ENCODE measurements around the gene ZFYVE21. TPM values are rescaled to one million over a fixed set of nuclear protein-coding genes. Genes with fewer than 3 reads are reported as not detected.
A peak's percentile ranks its signal among the peaks of the same experiment; 100 is the strongest.

Gene ZFYVE21
- total RNA-seq, 5 donors from 2014 or later (not counting 1 experiment from before 2014, with no cell fraction given): 8.8 to 22.8 (median 22.1) TPM

GRCh38 chr14:103712633-103713247, 2.9 kb upstream of the ZFYVE21 start:
- no peak for ATAC-seq (replicated peaks in 1 of 4)
- Histone ChIP-seq H3K27ac (ENCODE audit: low read length) (no peak overlapping the region), H3K27me3 (replicated peaks in 1 of 2; ENCODE audit: control insufficient read depth in 2 of 2, extremely low read depth in 1 of 2, insufficient read depth in 2 of 2, low read length in 1 of 2) (no peaks in the 10 kb centered on the region), H3K36me3 (ENCODE audit: control insufficient read depth in 2 of 2, extremely low read depth in 1 of 2, insufficient read depth in 1 of 2, low read length in 1 of 2) (peaks cover 5% of the 10 kb centered on the region in 2 donors), H3K4me1 (ENCODE audit: control insufficient read depth in 1 of 2, extremely low read depth in 1 of 2, insufficient read depth in 2 of 2, low read length in 2 of 2) (peaks cover 5 to 38% of the 10 kb centered on the region in 2 experiments), H3K9me3 (no peaks in the 10 kb centered on the region), H3K4me3 (ENCODE audit: control insufficient read depth in 1 of 2, extremely low read depth in 1 of 2, low read length in 1 of 2) (no peak overlapping the region)
- WGBS (ENCODE audit: insufficient coverage): 95% methylated on average over 23 of the region's 24 CpGs
- DNase-seq: no peak
- Mint-ChIP-seq H3K36me3 (no peaks in the 10 kb centered on the region), H3K27me3 (no peaks in the 10 kb centered on the region), H3K4me3 (peak overlapping the region in 1 of 3 donors; percentile 7), H3K27ac (no peak overlapping the region), H3K9me3 (no peaks in the 10 kb centered on the region), H3K4me1 (peaks cover 25 to 46% (median 32%) of the 10 kb centered on the region in 3 donors)
- ChIA-PET CTCF (no interaction called here), POLR2A (no interaction called here)

- Histone ChIP-seq H3K27ac (ENCODE audit: low read length) (no peak overlapping the region), H3K4me3 (ENCODE audit: control insufficient read depth in 1 of 2, extremely low read depth in 1 of 2, low read length in 1 of 2) (no peak overlapping the region), H3K27me3 (replicated peaks in 1 of 2; ENCODE audit: control insufficient read depth in 2 of 2, extremely low read depth in 1 of 2, insufficient read depth in 2 of 2, low read length in 1 of 2) (no peaks in the 10 kb centered on the region), H3K4me1 (ENCODE audit: control insufficient read depth in 1 of 2, extremely low read depth in 1 of 2, insufficient read depth in 2 of 2, low read length in 2 of 2) (peaks cover 5 to 38% of the 10 kb centered on the region in 2 experiments), H3K9me3 (no peaks in the 10 kb centered on the region), H3K36me3 (ENCODE audit: control insufficient read depth in 2 of 2, extremely low read depth in 1 of 2, insufficient read depth in 1 of 2, low read length in 1 of 2) (peaks cover 0 to 5% of the 10 kb centered on the region in 2 donors)
- Mint-ChIP-seq H3K27ac (no peak overlapping the region), H3K4me1 (peaks cover 32 to 53% (median 40%) of the 10 kb centered on the region in 3 donors), H3K4me3 (peak overlapping the region; percentile 65 to 90 (median 70)), H3K9me3 (no peaks in the 10 kb centered on the region), H3K27me3 (no peaks in the 10 kb centered on the region), H3K36me3 (no peaks in the 10 kb centered on the region)
- POLR2A ChIA-PET: no interaction called here
- no peak for ATAC-seq (replicated peaks in 1 of 4)
- CTCF ChIA-PET: interaction anchor here in 1 of 2 donors (0.6 kb wide), 1 partner anchor 142 kb away, joined by 3 read pairs; no protein-coding TSS in a partner anchor
- no peak for DNase-seq
- WGBS (ENCODE audit: insufficient coverage): 94% methylated on average over 18 of the region's 18 CpGs
These were observed 2.1 kb upstream of the ZFYVE21 start for GRCh38 chr14:103713304-103714062.

- H3K27ac Mint-ChIP-seq: no peak overlapping the region
- CTCF ChIA-PET: no interaction called here
- DNase-seq: no peak
These were observed 1.4 kb upstream of the ZFYVE21 start for GRCh38 chr14:103714063-103714724.

GRCh38 chr14:103716091-103716801, 636 bp downstream of the ZFYVE21 start:
- Mint-ChIP-seq H3K4me3 (peak overlapping the region; percentile 74 to 90 (median 84)), H3K9me3 (no peaks in the 10 kb centered on the region), H3K27me3 (no peaks in the 10 kb centered on the region), H3K4me1 (peaks cover 44 to 62% (median 55%) of the 10 kb centered on the region in 3 donors), H3K27ac (no peak overlapping the region), H3K36me3 (no peaks in the 10 kb centered on the region)
- ChIA-PET POLR2A (no interaction called here), CTCF (no interaction called here)
- DNase-seq: peak in 7 of 35 experiments; percentile 3 to 28 (median 8)
- 5% methylated on average over 66 of the region's 72 CpGs for WGBS (ENCODE audit: insufficient coverage)
- Histone ChIP-seq H3K4me1 (ENCODE audit: control insufficient read depth in 1 of 2, extremely low read depth in 1 of 2, insufficient read depth in 2 of 2, low read length in 2 of 2) (peaks cover 5 to 41% of the 10 kb centered on the region in 2 experiments), H3K9me3 (no peaks in the 10 kb centered on the region), H3K36me3 (ENCODE audit: control insufficient read depth in 2 of 2, extremely low read depth in 1 of 2, insufficient read depth in 1 of 2, low read length in 1 of 2) (no peaks in the 10 kb centered on the region), H3K4me3 (ENCODE audit: control insufficient read depth in 1 of 2, extremely low read depth in 1 of 2, low read length in 1 of 2) (peak overlapping the region; percentile 40 to 67), H3K27me3 (replicated peaks in 1 of 2; ENCODE audit: control insufficient read depth in 2 of 2, extremely low read depth in 1 of 2, insufficient read depth in 2 of 2, low read length in 1 of 2) (no peaks in the 10 kb centered on the region), H3K27ac (ENCODE audit: low read length) (no peak overlapping the region)
- ATAC-seq (replicated peaks in 1 of 4): peak in 2 of 4 experiments; percentile 5 to 9

More at GRCh38 chr14:103714063-103714724, 1.4 kb upstream of the ZFYVE21 start:
- H3K4me3 ChIP-seq (ENCODE audit: control insufficient read depth in 1 of 2, extremely low read depth in 1 of 2, low read length in 1 of 2): peak overlapping the region; percentile 44 to 45
- ATAC-seq (replicated peaks in 1 of 4): no peak
- H3K27me3 ChIP-seq (replicated peaks in 1 of 2; ENCODE audit: control insufficient read depth in 2 of 2, extremely low read depth in 1 of 2, insufficient read depth in 2 of 2, low read length in 1 of 2): no peaks in the 10 kb centered on the region
- Mint-ChIP-seq H3K9me3 (no peaks in the 10 kb centered on the region), H3K27me3 (no peaks in the 10 kb centered on the region), H3K4me3 (peak overlapping the region; percentile 70 to 90 (median 74)), H3K36me3 (no peaks in the 10 kb centered on the region), H3K4me1 (peaks cover 38 to 58% (median 45%) of the 10 kb centered on the region in 3 donors)
- POLR2A ChIA-PET: no interaction called here
- 64% methylated on average over 11 of the region's 16 CpGs for WGBS (ENCODE audit: insufficient coverage)
- H3K4me1 ChIP-seq (ENCODE audit: control insufficient read depth in 1 of 2, extremely low read depth in 1 of 2, insufficient read depth in 2 of 2, low read length in 2 of 2): peaks cover 5 to 38% of the 10 kb centered on the region in 2 experiments
- H3K36me3 ChIP-seq (ENCODE audit: control insufficient read depth in 2 of 2, extremely low read depth in 1 of 2, insufficient read depth in 1 of 2, low read length in 1 of 2): peaks cover 0 to 5% of the 10 kb centered on the region in 2 donors
- no peaks in the 10 kb centered on the region for H3K9me3 ChIP-seq
- H3K27ac ChIP-seq (ENCODE audit: low read length): no peak overlapping the region

- Histone ChIP-seq H3K4me3 (ENCODE audit: control insufficient read depth in 1 of 2, extremely low read depth in 1 of 2, low read length in 1 of 2) (peak overlapping the region in 1 of 2 donors; percentile 40), H3K27ac (ENCODE audit: low read length) (no peak overlapping the region), H3K9me3 (no peaks in the 10 kb centered on the region), H3K4me1 (ENCODE audit: control insufficient read depth in 1 of 2, extremely low read depth in 1 of 2, insufficient read depth in 2 of 2, low read length in 2 of 2) (peaks cover 5 to 37% of the 10 kb centered on the region in 2 experiments), H3K27me3 (replicated peaks in 1 of 2; ENCODE audit: control insufficient read depth in 2 of 2, extremely low read depth in 1 of 2, insufficient read depth in 2 of 2, low read length in 1 of 2) (no peaks in the 10 kb centered on the region), H3K36me3 (ENCODE audit: control insufficient read depth in 2 of 2, extremely low read depth in 1 of 2, insufficient read depth in 1 of 2, low read length in 1 of 2) (no peaks in the 10 kb centered on the region)
- H3K4me3 Mint-ChIP-seq: peak overlapping the region; percentile 74 to 90 (median 84)
- H3K9me3 Mint-ChIP-seq: no peaks in the 10 kb centered on the region
- no peaks in the 10 kb centered on the region for H3K36me3 Mint-ChIP-seq
- DNase-seq: no peak
- H3K27me3 Mint-ChIP-seq: no peaks in the 10 kb centered on the region
- H3K4me1 Mint-ChIP-seq: peaks cover 44 to 59% (median 59%) of the 10 kb centered on the region in 3 donors
- no peak for ATAC-seq (replicated peaks in 1 of 4)
- WGBS (ENCODE audit: insufficient coverage): 88% methylated on average over 10 of the region's 17 CpGs
- POLR2A ChIA-PET: no interaction called here
- no peak overlapping the region for H3K27ac Mint-ChIP-seq
- CTCF ChIA-PET: no interaction called here
These were observed 1.3 kb downstream of the ZFYVE21 start for GRCh38 chr14:103716899-103717411.

Measured in T-cell (primary cell).